ENCODE results near the gene IPO8.

The IPO8 gene

GRCh38 chr12:30694412-30695198 lies 1.1 kb downstream of the IPO8 start:
- peaks cover 18% of the 10 kb centered on the region for H3K4me1 ChIP-seq
- peak overlapping the region; percentile 66 for H3K27ac ChIP-seq
- no peaks in the 10 kb centered on the region for H3K9me3 ChIP-seq (ENCODE audit: control insufficient read depth, low read length)
- peak overlapping the region; percentile 58 for H3K9ac ChIP-seq
- peak overlapping the region; percentile 93 for H2AFZ ChIP-seq
- peak overlapping the region; percentile 91 for H3K4me3 ChIP-seq (ENCODE audit: low read depth, low read length)
- no peaks in the 10 kb centered on the region for H3K36me3 ChIP-seq (ENCODE audit: control insufficient read depth, insufficient read depth, low read length)
- TF ChIP-seq, protein P1, sequence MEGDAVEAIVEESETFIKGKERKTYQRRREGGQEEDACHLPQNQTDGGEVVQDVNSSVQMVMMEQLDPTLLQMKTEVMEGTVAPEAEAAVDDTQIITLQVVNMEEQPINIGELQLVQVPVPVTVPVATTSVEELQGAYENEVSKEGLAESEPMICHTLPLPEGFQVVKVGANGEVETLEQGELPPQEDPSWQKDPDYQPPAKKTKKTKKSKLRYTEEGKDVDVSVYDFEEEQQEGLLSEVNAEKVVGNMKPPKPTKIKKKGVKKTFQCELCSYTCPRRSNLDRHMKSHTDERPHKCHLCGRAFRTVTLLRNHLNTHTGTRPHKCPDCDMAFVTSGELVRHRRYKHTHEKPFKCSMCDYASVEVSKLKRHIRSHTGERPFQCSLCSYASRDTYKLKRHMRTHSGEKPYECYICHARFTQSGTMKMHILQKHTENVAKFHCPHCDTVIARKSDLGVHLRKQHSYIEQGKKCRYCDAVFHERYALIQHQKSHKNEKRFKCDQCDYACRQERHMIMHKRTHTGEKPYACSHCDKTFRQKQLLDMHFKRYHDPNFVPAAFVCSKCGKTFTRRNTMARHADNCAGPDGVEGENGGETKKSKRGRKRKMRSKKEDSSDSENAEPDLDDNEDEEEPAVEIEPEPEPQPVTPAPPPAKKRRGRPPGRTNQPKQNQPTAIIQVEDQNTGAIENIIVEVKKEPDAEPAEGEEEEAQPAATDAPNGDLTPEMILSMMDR (IDR thresholded peaks at IDR 0.05) = no peak
- H3K27me3 ChIP-seq (ENCODE audit: control insufficient read depth, insufficient read depth, low read length) = no peaks in the 10 kb centered on the region
- no peaks in the 10 kb centered on the region for H3K79me2 ChIP-seq
- H3K4me2 ChIP-seq (ENCODE audit: low read length) = peak overlapping the region; percentile 94

DNA sequence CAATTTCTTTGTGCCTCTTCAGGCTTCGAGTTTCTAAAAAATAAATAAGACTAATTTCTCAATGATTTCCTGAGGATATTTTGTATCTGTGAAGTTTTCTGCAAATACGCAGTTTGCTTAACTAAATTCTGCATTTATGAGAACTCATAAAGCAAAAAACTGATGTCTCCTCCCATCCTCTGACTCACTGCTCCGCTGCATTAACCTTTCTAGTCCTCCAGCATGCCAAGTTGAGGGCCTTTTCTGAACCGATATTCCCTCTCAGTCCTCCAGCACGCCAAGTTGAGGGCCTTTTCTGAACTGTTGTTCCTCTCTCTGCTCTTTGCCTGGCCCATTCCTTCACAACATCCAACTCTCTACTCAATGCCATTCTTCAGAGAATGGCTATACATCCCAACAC lies 3.2 kb downstream of the IPO8 start:
- H3K9me3 ChIP-seq (ENCODE audit: control insufficient read depth, low read length) = no peaks in the 10 kb centered on the region
- no peak overlapping the region for H3K4me3 ChIP-seq (ENCODE audit: low read depth, low read length)
- no peak overlapping the region for H3K4me2 ChIP-seq (ENCODE audit: low read length)
- no peak overlapping the region for H3K27ac ChIP-seq
- peaks cover 18% of the 10 kb centered on the region for H3K4me1 ChIP-seq
- H3K36me3 ChIP-seq (ENCODE audit: control insufficient read depth, insufficient read depth, low read length) = no peaks in the 10 kb centered on the region
- H3K79me2 ChIP-seq = no peaks in the 10 kb centered on the region
- H3K9ac ChIP-seq = no peak overlapping the region
- H2AFZ ChIP-seq = no peak overlapping the region
- TF ChIP-seq, protein P1 (IDR thresholded peaks at IDR 0.05) = no peak
- H3K27me3 ChIP-seq (ENCODE audit: control insufficient read depth, insufficient read depth, low read length) = no peaks in the 10 kb centered on the region

DNA sequence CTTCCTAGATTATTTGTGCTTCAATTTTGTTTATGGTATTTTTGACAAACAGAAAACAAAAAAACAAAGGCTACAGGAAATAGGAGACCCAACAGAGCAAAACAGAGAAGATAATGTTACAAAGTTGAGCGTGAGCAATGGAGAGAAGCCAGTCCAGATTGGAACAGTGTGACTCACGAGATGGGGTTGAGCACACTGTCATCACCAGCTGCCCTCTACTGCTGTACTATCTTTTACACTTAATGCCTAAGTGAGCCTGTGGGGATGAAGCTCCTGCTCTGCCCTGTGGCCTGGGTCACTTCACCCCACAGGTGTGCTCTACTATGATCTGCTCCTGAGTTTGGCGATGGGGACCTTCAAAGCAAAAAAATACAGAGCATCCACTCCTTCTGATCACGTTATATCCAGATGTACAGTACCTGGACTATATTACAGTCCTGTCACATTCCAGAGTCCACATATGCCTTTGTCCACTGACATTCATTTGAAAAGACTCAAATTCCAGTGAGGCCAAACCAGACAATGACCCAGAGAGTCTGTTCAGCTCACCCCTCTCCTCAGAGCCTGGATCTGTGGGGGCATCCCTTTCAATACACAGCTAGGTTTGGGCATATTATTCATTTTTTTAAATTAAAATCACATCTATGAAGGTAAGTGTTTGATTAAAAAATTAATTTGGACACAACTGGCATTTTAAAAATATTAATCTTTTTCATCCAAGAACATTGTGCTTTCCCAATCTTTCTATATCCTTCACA lies 4.4 kb downstream of the IPO8 start:
- no peak overlapping the region for H2AFZ ChIP-seq
- H3K4me2 ChIP-seq (ENCODE audit: low read length) = no peak overlapping the region
- H3K9me3 ChIP-seq (ENCODE audit: control insufficient read depth, low read length) = no peaks in the 10 kb centered on the region
- no peaks in the 10 kb centered on the region for H3K36me3 ChIP-seq (ENCODE audit: control insufficient read depth, insufficient read depth, low read length)
- H3K4me3 ChIP-seq (ENCODE audit: low read depth, low read length) = no peak overlapping the region
- H3K4me1 ChIP-seq = peaks cover 14% of the 10 kb centered on the region
- no peaks in the 10 kb centered on the region for H3K79me2 ChIP-seq
- no peak overlapping the region for H3K9ac ChIP-seq
- no peaks in the 10 kb centered on the region for H3K27me3 ChIP-seq (ENCODE audit: control insufficient read depth, insufficient read depth, low read length)
- H3K27ac ChIP-seq = no peak overlapping the region
- TF ChIP-seq, protein P1 (IDR thresholded peaks at IDR 0.05) = no peak

GRCh38 chr12:30687265-30687986 lies 8.2 kb downstream of the IPO8 start:
- Histone ChIP-seq H3K4me3 (ENCODE audit: low read depth, low read length) (no peak overlapping the region), H3K9ac (no peak overlapping the region), H3K27ac (no peak overlapping the region), H3K4me1 (peaks cover under 1% of the 10 kb centered on the region), H2AFZ (no peak overlapping the region), H3K9me3 (ENCODE audit: control insufficient read depth, low read length) (no peaks in the 10 kb centered on the region), H3K36me3 (ENCODE audit: control insufficient read depth, insufficient read depth, low read length) (no peaks in the 10 kb centered on the region), H3K4me2 (ENCODE audit: low read length) (no peak overlapping the region), H3K27me3 (ENCODE audit: control insufficient read depth, insufficient read depth, low read length) (no peaks in the 10 kb centered on the region), H3K79me2 (no peaks in the 10 kb centered on the region)
- TF ChIP-seq, protein P1 (IDR thresholded peaks at IDR 0.05) = no peak
